DMS 273 (cell line): ENCODE measurements around the gene CACNA1I.
A peak's percentile ranks its signal among the peaks of the same experiment; 100 is the strongest.

Source experiments
- DNase-seq: peaks from one replicate; lab custom pipeline; 2025; ENCODE audit not compliant: unreplicated experiment; lab: John Stamatoyannopoulos, UW

Gene CACNA1I

DNA sequence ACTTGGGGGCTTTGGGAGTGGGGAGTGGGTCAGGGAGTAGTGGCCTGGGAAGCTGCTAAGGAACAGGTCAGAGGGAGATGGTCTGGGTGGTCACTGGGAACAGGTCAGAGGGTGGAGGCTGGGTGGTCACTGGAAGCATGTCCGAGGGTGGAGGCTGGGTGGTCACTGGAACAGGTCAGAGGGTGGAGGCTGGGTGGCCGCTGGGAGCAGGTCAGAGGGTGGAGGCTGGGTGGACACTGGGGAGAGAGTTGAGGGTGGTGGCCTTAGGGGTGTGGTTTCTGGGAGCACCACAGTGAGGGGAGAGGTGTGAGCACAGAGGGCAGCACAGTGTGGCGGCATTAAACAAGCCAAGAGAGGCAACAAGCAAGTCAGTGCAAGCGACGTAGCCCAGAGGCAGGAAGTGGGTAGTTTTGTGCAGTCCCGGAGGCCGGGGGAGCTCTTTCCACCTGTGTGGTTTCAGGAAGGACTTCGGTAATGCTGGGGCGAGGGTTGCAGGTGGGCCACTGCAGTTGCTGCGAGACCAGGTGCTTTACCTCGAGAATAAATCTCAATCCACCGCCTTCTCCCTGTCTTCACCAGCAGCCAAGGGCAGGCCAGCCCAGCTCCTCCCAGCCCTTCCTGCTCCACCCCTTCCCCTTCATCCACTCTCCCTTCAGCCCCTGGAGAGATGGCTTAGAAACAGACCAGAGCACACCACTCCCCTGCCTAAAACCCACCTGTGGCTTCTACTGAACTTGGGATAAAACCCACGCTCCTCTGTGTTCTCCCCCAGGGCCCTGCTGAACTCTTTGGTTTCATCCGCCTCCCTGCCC, 3.2 kb upstream of the CACNA1I start:
- no peak for DNase-seq

DNA sequence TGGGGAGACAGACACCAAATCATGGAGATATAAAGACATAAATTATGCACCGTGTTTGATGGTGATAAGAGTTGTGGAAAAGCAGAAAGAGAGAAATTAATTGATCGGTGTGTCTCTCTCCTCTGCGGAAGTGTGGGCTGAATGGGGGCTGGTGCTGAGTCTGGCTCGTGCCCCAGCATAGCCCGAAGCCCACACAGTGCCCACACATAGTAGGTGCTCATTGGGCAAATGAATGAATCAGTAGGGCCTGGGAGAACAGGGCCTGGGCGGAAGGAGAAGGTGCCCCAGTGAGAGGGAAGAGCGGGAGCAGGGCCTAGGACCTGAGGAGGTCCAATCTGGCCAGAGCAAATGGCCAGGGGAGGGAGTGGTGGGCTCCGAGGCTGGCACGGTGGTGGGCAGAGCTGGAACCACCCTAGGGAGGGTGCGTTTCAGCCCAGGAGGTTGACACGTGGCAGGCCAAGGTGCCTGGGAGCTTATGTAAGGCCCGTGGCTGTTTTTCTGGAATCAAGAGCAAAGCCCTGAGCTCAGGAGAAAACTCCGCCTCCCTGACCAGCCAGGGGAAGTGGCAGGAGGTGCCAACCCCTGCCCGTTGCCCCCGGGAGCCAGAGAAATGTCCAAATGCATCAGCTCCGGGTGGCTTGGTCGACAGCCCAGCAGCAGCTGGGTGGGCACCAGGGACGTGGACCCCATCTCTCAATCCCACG, 2.1 kb upstream of the CACNA1I start:
- DNase-seq = no peak

DNA sequence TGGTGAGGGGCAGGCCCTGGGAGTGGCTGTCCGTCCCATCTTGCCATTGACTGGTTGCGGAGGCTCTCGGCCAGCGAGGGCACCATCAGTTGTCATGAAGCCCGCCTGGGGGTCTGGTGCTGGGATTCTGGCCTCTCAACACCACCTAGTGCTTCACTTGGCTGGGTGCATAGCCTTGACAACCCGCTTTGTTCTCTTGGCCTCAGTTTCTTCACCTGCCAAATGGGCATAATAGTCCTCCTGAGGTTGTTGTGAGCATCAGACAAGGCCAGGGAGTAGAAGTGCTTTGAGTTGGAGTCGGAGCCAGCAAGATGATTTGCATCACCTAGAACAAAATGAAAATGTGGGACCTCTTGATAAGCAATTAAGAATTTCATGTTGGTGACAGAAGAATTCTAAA, 1.5 kb upstream of the CACNA1I start:
- no peak for DNase-seq

- DNase-seq = no peak
These were observed 327 bp upstream of the CACNA1I start for GRCh38 chr22:39570226-39570625.

DNA sequence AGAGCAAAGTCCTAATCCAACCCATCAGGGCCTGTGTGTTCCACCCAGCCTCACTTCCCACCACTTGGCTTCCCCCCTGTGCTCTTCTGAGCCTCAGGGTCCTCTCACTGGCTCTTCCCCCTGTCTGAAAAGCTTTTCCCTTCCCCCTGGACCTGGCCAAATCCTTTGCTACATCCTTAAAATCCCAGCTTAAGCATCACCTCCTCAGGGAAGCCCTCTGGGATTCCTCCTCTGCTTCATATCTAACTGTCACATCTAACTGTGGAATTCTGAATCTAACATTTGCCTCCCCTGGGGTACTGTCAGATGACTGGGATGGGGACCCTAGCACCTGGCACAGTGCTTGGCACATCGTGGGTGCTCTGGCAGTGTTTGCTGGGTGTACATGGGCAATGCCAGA, 985 bp downstream of the CACNA1I start:
- DNase-seq = no peak

GRCh38 chr22:39574779-39575551, 4.4 kb downstream of the CACNA1I start:
- no peak for DNase-seq

- DNase-seq = no peak
These were observed 4.9 kb downstream of the CACNA1I start for GRCh38 chr22:39575552-39575825.

- no peak for DNase-seq
These were observed 5.5 kb downstream of the CACNA1I start for GRCh38 chr22:39576027-39576426.

- DNase-seq = no peak
These were observed 6.8 kb downstream of the CACNA1I start for GRCh38 chr22:39577366-39577765.

DNA sequence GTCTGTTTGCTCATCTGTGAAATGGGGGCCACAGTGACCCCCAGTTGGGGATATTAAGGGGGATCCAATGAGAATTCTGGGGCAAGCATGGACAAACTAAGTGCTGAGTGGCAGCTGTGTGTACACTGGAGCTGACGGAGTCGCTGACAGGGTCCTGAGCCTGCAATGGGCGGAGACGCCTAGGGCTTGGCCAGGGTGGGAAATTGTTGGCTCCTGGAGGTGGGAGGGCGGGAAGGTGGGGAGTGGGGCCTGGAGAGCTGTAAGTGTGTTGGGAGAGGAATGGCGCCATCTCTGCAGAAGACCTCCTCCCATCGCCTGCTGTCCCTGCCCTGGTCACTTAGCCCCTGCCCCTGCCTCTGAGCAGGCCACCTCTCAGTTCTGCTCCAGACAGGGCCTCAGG, 7.3 kb downstream of the CACNA1I start:
- DNase-seq = no peak

- DNase-seq = no peak
These were observed 9.5 kb downstream of the CACNA1I start for GRCh38 chr22:39580006-39580441.

- DNase-seq = no peak
These were observed 10.2 kb downstream of the CACNA1I start for GRCh38 chr22:39580795-39581194.

DNA sequence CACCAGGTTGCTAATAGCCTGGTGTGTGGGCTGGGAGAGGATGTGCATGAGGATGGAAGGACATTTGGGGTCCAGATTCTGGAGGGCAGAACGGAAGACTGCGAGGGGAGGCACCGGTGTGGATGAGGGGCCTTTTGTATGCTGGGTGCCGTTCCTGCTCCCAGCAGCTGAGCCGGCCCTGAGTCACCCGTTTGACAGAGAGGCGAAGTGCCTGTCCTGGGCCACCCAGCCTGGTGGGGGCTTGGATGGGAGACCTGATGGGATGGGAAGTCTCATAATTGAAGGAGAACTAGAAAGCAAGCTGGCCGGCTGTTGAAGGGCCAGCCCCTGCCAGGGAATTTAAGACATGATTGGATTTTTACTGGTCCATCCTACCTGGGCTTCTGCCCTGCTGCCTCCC, 10.8 kb downstream of the CACNA1I start:
- DNase-seq = no peak

DNA sequence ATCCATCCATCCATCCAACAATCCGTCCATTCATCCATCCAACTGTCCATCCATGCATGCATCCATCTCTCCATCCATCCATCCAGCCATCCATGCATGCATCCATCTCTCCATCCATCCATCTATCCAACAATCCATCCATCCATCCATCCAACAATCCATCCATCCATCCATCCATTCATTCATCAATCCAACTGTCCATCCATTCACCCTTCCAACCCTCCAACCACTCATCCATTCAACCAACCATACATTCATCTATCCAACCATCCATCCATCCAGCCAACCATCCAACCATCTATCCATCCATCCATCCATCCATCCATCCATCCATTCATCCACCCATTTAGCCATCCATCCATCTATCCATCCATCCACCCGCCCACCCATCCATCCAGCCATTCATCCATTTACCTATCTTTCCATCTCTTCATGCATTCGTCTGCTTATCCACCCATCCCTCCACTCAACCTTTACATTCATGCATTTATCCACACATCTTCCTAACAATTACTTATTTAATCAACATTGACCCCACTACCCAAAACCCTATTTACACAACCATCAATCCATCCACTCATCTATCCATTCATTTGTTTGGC, 12.6 kb downstream of the CACNA1I start:
- no peak for DNase-seq

DNA sequence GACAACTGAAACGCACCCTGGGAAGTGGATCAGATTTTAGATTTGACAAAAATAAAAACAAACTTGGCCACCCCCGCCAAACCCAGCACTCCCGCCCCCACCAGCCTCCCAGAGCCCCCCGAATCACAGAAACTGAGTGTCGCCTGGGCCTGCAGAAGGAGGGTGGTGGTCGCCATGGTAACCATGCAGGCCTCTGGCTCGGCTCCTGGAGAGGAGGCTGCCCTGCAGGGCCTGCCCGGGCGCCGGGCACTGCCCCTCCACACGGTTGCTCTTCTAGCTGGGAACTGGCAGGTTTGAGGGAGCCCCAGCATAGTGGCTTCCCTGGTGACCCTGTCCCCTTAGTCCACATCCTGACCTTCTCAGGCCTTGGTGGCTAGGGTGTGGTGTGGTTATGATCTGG, 19.3 kb downstream of the CACNA1I start:
- DNase-seq = no peak

DNA sequence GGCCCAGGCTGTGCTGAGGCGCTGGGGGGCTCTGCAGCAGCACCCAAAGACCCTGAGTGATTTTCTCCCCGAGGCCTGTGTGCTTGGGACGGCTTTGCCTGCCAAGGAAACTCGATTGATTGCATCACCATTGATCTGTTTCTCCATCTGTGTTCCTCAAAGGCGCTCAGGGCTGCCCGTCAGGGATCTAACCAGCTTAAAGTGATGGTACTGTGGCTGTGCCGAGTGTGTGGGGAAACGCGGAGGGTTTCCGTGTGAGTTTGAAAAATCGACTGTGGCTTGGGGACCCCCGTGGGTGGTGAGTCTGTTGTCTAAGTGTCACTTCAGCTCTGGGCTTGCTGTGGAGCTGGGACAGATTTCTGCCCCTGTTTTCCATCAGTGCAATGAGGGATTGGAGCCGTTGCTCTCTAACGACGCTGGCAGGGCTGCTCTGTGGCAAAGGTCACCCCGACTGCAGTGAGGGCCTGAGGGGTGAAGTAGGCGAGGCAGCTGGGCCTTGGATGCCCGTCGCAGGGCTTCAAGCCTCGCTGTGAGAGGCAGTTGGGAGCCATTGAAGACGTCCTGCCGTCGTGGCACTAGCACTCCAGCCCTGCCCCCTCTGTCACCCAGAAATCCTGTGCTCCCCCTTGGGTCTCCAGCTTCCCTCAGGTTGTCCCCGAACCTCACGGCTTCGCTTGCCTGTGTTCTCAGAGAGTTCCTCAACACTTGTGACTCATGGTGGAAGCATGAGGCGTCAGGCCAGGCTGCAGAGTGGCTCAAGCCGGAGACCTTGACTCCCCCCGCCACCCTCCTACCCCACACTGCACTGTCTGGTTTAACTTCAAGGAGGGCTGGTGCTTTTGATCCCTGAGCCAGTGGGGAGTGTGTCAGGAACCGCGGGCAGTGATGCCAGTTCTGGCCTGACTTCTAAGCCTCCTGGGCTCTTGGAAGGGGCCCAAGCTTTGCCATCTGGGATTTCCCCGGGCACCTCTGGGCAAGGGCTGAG, 21.8 kb downstream of the CACNA1I start:
- peak; percentile 84 for DNase-seq

GRCh38 chr22:39593066-39593930, 22.7 kb downstream of the CACNA1I start:
- DNase-seq = peak; percentile 48

- no peak for DNase-seq
These were observed 23.4 kb downstream of the CACNA1I start for GRCh38 chr22:39593931-39594285.

DNA sequence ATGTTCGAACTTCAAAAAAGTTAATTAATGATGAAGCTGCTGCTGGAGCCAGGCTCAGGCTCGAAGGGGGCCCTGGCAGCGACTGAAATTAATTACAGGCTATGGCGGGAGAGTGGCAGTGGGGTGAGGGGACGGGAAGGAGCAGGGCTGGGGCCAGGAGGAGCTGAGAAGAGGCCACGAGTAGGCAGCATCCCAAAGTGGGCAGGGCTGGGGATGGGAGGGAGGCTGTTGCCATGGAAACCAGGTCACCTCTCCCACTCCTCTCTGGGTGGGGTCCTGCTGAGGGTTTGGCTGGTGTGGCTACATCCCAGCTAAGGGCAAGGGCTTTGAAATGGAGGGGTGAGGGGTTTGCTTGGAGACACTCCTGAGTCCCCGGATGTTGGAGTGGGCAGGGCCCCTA, 23.9 kb downstream of the CACNA1I start:
- peak; percentile 15 for DNase-seq
